ENCODE results near the gene ESPNL. TPM values are rescaled to one million over a fixed set of nuclear protein-coding genes. Genes with fewer than 3 reads are reported as not detected.

Gene ESPNL
- total and polyA plus RNA-seq, 4 donors, result 0.08 to 0.59 (median 0.35) TPM

GRCh38 chr2:238174701-238175100 lies 74.6 kb downstream of the ESPNL start:
- no peak for DNase-seq (ENCODE audit: low spot score)
- TF ChIP-seq ZBTB33 (IDR thresholded peaks at IDR 0.05) (no peak), JUND (IDR thresholded peaks at IDR 0.05) (no peak), FOXA2 (IDR thresholded peaks at IDR 0.05) (no peak), GABPA (IDR thresholded peaks at IDR 0.05 in 1 of 2, conservative IDR thresholded peaks at IDR 0.05 in 1 of 2) (no peak), REST (IDR thresholded peaks at IDR 0.05) (no peak), FOXA1 (IDR thresholded peaks at IDR 0.05) (no peak), SP1 (IDR thresholded peaks at IDR 0.05) (no peak), TAF1 (conservative IDR thresholded peaks at IDR 0.05) (no peak), YY1 (IDR thresholded peaks at IDR 0.05) (no peak)
- TF ChIP-seq, protein P1, sequence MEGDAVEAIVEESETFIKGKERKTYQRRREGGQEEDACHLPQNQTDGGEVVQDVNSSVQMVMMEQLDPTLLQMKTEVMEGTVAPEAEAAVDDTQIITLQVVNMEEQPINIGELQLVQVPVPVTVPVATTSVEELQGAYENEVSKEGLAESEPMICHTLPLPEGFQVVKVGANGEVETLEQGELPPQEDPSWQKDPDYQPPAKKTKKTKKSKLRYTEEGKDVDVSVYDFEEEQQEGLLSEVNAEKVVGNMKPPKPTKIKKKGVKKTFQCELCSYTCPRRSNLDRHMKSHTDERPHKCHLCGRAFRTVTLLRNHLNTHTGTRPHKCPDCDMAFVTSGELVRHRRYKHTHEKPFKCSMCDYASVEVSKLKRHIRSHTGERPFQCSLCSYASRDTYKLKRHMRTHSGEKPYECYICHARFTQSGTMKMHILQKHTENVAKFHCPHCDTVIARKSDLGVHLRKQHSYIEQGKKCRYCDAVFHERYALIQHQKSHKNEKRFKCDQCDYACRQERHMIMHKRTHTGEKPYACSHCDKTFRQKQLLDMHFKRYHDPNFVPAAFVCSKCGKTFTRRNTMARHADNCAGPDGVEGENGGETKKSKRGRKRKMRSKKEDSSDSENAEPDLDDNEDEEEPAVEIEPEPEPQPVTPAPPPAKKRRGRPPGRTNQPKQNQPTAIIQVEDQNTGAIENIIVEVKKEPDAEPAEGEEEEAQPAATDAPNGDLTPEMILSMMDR (IDR thresholded peaks at IDR 0.05; ENCODE audit: low read depth, low read length, missing input control), result no peak
- Histone ChIP-seq H3K27ac (ENCODE audit: low read depth in 1 of 2, low read length in 2 of 2) (no peak overlapping the region), H3K4me1 (ENCODE audit: control insufficient read depth in 4 of 4, insufficient read depth in 4 of 4, low read length in 3 of 4) (peaks cover 6 to 12% (median 10%) of the 10 kb centered on the region in 4 donors), H3K9me3 (ENCODE audit: control insufficient read depth in 4 of 4, low read length in 3 of 4) (no peaks in the 10 kb centered on the region), H3K9ac (ENCODE audit: low read depth in 1 of 2, low read length in 2 of 2) (no peak overlapping the region), H3K36me3 (ENCODE audit: control insufficient read depth in 4 of 4, insufficient read depth in 3 of 4, low read depth in 1 of 4, low read length in 3 of 4) (peaks cover 0 to 70% (median 38%) of the 10 kb centered on the region in 4 donors), H3K4me3 (ENCODE audit: low read depth in 1 of 3, low read length in 3 of 3) (no peak overlapping the region), H3K27me3 (ENCODE audit: control insufficient read depth in 4 of 4, insufficient read depth in 4 of 4, low read length in 3 of 4) (no peaks in the 10 kb centered on the region)
- WGBS, result 83% methylated on average over 3 of the region's 3 CpGs

- no peaks in the 10 kb centered on the region for H3K4me1 ChIP-seq (ENCODE audit: control insufficient read depth in 4 of 4, insufficient read depth in 4 of 4, low read length in 3 of 4)
- H3K27ac ChIP-seq (ENCODE audit: low read depth in 1 of 2, low read length in 2 of 2), result no peak overlapping the region
- H3K27me3 ChIP-seq (ENCODE audit: control insufficient read depth in 4 of 4, insufficient read depth in 4 of 4, low read length in 3 of 4), result no peaks in the 10 kb centered on the region
- peaks cover 1 to 78% (median 50%) of the 10 kb centered on the region in 4 donors for H3K36me3 ChIP-seq (ENCODE audit: control insufficient read depth in 4 of 4, insufficient read depth in 3 of 4, low read depth in 1 of 4, low read length in 3 of 4)
- no peak for DNase-seq (ENCODE audit: low spot score)
- no peak overlapping the region for H3K4me3 ChIP-seq (ENCODE audit: low read depth in 1 of 3, low read length in 3 of 3)
- H3K9me3 ChIP-seq (ENCODE audit: control insufficient read depth in 4 of 4, low read length in 3 of 4), result no peaks in the 10 kb centered on the region
- no peak overlapping the region for H3K9ac ChIP-seq (ENCODE audit: low read depth in 1 of 2, low read length in 2 of 2)
- TF ChIP-seq NR2F2 (IDR thresholded peaks at IDR 0.05) (no peak), SP1 (IDR thresholded peaks at IDR 0.05) (no peak), RXRA (IDR thresholded peaks at IDR 0.05) (no peak)
- TF ChIP-seq, protein P1 (IDR thresholded peaks at IDR 0.05; ENCODE audit: low read depth, low read length, missing input control), result no peak
Measured at GRCh38 chr2:238176613-238177012, 76.5 kb downstream of the ESPNL start.
